HG03520 (cell line): Measurements from ENCODE around the gene EXOC6B.

ENCODE experiments used
- ATAC-seq: cut with Tn5 transposase; IDR thresholded peaks from one replicate; pipeline ENCODE4 v1.9.1; 2021; ENCODE audit warnings: mild to moderate bottlenecking, moderate library complexity; ENCODE audit not compliant: unreplicated experiment

EXOC6B gene

DNA sequence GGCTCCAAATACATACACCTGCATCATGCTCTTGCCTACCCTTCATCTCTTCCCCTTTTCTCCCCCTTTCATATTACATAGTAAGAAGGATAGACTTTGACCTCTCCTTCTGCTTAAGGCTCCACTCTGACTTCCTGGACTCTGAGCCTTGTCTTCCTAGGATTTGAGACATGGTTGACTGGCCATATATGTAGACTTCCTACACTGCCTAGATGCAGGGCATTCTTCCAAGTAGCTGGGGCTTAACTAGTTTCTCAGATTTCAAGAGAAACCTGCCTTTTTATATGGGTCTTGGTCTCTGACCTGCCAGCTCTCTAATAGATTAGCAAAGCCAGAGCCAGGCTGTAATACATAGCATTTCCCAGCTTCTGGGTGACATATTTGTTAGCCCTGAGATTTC, 642.8 kb downstream of the EXOC6B start:
- ATAC-seq, result no peak

DNA sequence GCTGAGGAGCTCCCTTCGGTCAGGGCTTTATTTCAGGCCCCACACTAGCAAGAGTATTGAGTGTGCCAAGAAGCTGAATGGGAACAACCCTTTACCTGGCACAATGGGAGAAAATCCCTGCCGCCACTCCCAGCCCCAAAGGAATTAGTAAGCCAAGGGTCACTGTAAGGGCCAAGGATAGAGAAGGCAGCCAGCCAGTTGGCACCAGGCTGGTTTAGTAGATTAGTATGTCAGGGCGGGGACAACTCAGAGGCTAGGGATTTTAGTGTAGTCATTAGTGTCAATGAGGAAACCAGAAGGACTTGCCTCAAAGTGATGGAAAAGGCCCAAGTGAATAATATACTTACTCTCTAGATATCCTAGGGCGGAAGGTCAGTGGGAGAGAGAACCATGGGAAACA, 643.3 kb downstream of the EXOC6B start:
- no peak for ATAC-seq

DNA sequence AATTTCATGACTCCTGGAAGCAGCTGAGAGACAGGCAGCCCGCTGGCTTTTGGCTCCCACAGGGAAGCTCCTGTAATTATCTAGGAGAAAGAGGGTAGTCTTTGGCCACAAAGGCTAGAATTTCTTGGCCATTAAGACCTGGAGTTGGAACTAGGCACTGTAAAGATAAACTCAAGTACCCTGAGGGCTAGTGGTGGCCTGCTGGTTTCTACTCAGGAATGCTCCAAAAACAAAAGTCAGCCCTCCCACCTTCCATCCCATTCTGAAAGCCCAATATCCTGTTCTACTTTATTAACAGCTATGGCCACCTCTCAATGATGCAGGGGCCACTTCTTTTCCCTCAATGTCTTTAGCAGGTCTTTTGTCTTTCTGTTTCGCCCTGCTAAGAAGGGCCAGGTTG, 644.2 kb downstream of the EXOC6B start:
- no peak for ATAC-seq

DNA sequence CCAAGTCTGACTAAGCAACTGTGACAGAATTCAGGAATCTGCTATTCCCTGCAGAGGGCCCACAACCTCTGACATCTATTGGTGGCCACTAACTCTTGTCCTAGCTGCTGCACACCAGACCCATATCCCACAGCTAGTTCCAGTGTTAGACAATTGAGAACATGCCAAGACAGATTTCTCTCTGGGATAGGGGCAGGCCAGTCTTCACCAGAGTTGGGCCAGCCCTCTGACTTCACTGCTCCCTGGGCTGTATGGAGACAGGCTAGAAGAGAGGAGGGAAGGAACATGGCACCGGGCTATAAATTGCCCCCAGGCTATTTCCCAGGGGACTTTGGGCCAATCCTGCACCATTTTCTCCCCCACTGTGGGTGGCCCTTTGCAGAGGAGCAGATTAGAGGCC, 645.5 kb downstream of the EXOC6B start:
- no peak for ATAC-seq

DNA sequence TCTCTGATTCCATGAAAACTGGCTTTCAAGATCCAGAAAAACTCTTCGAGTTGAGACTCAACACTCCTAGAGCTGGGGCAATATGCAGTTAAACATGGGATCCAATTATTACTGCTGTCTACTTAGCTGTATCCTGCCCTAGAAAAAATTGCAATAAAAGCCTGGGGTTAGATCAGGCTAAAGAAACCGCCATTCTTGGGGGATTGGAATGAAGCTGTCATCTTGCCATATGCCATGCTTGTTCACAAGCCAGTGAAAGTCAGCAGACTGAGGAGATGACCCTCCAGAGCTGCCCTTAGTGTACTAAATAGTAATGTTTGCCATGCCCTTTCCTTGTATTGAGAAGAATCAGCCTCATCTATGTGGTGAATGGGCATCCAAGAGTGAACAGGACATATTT, 647.3 kb downstream of the EXOC6B start:
- no peak for ATAC-seq

DNA sequence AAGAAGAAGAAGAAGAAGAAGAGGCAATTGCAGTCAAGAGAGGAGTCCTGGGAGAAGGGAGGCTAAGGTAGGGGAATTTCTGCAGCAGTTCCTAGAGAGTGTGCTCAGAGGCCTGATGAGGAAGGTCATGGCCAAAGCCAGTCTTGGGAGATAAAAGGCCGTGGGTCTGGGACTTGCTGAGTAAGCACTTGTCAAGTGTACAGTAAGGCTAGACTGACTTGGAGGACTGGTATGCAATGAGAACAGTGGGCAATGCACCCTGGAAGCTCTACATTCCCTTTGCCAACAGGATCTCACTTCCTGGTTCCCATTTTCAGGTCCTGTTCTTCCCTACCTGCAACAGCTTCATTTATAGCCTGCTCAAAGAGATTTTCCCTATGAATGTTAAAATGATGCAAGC, 649.6 kb downstream of the EXOC6B start:
- no peak for ATAC-seq

DNA sequence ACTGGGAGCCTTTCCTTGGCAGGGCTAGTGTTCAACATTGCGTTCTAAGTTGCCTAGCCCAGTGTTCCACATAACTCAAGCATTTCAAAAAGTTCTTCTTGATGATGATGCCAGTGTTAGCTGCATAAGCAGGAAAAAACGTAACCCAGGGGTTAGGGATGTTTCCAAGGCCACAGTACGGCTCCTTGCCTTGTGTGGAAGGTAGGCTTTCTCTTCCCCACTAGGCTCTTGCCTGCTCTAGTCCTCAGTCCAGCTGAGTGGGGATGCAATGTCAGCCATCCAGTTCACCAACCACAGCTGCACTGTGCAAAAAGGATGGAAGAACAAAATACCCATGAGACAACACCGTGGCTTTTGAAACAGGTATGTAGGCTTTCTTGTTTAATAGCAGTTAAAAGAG, 650.2 kb downstream of the EXOC6B start:
- no peak for ATAC-seq

DNA sequence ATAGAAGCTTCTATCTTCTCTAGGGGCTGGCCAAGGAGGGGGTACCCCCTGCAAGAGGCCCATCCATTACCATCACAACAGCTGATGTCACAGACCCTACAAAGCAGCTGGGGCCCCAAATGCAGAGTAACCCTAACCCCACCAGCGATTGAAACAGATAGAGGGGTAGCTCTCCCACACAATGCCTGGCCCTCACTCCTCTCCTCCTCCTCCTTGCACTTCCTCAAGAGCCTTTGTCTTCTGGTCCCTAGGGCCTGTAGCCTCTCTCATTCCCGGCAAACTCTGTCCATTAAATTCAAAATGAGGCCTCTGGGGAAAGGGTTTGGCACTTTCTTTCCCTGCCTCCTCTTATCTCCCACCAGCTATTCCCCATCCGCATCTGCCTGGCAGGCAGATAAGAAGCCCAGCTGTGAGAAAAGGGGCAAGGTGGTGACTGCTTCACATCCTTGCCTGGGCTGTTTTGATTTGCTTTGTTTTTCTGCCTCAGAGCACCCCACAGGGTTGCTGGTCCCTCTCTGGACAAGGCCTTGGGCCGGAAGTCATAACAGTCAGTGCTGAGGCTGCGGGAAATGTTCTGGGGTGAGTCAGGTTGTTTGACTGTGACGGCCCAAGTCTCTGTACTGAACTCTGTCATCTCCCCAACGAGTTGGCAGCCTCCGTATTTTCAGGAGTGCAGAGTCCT, 652.1 kb downstream of the EXOC6B start:
- no peak for ATAC-seq

DNA sequence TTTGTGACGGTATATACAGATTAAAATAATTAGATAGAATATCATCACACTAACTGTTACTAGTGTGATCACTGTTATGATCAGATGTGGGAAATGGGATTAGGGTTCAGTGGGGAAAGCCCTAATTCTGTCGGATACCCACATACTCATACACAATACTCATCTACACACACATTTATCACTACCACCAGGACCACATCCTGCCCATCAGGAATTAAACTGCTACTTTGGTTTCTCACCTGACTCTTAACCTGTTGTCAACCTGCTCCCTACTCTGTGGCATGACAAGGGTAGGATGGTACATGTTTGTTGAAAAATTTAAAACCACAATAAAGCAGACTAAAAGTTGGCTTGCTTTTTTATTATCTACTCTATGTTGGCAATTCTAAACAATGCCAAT, 653.4 kb downstream of the EXOC6B start:
- ATAC-seq, result no peak

DNA sequence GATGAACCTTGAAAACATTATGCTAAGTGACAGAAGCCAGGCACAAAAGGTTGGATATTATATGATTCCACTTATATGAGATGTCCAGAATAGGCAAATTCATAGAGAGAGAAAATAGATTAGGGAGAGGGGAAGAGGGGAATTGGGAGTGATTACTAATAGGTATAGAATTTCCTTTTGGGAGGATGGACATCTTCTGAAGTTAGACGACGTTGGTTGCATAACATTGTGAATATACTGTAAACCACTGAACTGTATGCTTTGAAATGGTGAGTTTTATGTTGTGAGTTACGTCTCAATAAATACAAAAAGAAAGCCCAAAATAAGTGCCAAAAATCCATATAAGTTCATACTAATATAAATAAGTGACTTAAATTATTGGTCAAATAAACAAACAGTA, 659.6 kb downstream of the EXOC6B start:
- ATAC-seq, result no peak

DNA sequence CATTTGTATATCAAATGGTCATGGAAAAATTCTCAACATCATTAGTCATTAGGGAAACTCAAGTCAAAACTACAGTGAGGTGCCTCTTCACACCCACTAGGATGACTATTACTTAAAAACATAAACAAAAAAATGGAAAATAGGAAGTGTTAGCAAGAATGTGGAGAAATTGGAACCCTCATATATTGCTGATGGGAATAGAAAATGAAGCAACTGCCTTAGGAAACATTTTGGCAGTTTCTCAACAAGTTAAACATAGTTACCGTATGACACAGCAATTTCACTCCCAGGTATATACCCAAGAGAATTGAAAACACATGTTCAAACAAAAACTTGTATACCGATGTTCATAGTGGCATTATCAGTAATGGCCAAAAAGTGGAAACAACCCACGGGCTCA, 660.0 kb downstream of the EXOC6B start:
- no peak for ATAC-seq

DNA sequence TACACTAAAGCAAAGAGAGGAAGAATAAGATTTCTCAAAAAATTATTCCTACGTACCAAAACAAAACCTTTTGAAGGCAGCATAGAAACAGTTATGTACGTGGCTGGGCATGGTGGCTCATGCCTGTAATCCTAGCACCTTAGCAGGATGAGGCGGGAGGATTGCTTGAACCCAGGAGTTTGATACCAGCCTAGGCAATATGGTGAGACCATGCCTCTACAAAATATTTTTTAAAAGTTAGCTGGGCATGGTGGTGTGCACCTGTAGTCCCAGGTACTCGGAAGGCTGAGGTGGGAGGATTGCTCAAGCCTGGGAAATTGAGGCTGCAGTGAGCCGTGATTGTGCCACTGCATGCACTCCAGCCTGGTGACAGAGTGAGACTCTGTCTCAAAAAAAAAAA, 663.3 kb downstream of the EXOC6B start:
- no peak for ATAC-seq

DNA sequence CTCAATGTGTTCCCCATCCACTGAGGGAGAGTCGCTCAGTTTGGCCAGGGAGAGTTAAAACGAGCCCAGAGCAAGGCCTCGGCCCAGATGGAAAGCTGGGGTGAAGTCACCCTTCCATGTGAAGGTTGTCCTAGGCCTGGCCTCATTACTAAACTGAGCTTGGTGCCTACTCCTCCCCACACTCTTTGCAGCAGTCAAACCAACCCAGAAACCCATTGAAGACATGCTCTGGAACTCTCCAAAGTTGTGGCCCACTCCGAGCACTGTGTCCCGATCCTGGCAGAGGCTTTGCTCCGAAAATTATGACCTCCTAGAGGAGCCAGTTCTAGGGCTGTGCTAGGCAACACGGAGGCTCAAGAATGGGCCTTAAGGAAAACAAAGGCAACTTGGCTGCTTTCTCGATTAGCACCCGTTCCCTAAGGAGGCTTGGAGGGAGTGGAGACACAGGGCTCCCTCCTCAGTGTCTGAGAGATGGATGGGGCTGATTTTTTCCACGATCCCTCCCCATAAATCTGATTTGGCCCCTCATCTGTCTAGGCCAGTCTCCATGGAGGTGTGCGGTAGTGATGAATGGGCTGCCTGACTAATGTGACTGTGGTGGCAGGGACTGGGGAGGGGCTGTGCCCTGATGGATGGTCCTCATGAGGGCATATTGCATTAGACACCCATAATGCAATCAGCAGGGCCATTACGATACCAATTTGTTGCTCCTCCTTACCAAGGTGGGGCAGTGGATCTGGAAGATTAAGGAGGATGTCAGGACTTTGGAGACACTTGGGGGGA, 666.4 kb downstream of the EXOC6B start:
- no peak for ATAC-seq

DNA sequence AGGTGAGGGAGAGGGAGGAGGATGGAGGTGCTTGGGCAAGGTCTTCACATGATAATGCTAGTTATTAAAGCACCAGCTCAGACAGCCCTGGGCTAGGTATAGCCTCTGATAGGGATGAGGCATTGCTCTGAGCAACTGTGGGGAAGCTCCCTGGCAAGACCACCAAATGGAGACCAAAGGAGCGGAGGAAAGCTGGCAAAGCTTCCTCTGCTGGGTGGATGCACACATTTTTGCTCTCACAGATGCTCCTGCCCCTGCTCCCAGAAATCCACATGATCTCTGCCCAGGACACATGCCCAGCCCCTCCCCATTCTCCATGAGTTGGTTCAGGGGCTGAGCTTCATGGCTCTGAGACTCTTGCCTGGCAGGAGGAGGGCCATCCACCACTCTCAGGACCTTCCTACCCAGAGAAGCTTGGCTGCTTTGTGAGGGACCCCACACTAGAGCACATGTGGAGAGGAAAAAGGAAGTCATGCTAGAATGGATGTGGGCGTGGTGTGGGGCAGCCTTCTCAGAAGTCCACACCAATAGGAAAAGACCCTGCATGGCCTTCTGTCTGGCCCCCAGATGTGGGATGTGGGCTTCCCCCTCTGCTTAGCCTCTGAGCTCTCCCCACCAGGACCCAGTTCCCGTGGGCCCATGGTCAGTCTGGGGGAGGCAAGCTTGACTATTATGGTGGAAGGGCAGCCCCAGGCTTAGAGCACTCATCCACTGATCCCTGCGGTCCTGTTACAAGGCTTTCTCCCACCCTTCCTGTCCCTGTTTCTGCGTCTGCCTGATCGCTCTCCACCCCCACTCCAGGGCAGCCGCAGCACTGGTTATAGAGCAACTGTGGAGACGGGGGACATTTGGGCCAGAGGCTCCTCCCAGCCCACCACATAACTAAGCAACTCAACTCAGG, 667.7 kb downstream of the EXOC6B start:
- no peak for ATAC-seq

DNA sequence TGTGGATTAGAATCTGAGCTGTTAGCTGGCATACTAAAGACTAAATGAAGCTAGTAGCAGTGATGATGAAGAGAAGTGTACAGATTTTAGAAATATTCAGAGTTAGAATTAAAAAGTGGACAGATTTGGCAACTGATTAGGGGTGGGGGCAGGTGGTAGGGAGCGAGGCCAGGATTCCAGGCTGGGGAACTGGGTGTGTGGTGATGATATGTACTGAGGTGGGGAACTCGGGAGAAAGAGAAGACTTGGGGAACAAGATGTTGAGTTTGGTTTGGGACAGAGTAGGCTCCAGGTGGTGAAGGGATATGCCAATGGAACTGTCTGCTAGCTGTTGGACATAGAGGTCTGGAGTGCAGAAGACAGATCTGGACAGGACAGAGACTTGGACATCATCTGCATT, 669.0 kb downstream of the EXOC6B start:
- no peak for ATAC-seq

DNA sequence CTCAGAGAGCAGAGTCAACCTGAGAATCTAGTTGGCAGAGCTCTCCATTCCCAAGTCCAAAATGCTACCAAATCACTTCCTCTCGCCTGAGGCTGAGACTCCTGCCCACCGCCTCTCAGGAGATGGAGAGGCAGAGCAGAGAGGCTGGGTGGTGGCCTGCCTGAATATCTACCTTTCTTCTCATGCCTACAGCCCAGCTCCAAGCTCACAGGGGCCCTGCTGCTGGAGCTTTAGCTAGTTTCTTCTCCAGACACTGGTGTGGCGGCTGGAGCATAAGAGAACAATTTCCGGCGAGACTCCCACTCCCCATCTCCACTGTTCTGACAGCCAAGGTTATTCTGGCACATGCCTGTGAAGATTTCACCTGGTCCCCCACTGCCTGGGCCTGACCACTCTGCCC, 670.1 kb downstream of the EXOC6B start:
- ATAC-seq, result no peak

DNA sequence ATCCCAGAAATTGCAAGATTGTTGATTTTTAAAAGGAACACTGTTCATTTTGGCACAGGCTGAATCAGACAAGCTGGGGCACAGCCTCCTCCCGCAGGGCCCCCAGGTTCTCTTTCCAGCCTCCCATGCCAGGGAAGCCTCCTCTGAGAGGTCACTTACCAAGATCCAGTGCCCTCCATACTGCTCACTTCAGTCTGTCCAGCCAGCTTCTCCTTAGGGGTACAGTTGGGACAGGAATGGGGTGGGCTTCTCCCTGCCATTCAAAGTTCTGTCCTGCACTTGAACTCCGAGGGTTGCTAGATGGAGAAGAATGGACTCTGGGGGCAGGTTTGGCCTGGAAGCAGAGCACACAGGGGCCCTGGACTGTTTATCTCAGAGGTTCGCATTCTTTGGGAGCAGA, 670.7 kb downstream of the EXOC6B start:
- ATAC-seq, result no peak

DNA sequence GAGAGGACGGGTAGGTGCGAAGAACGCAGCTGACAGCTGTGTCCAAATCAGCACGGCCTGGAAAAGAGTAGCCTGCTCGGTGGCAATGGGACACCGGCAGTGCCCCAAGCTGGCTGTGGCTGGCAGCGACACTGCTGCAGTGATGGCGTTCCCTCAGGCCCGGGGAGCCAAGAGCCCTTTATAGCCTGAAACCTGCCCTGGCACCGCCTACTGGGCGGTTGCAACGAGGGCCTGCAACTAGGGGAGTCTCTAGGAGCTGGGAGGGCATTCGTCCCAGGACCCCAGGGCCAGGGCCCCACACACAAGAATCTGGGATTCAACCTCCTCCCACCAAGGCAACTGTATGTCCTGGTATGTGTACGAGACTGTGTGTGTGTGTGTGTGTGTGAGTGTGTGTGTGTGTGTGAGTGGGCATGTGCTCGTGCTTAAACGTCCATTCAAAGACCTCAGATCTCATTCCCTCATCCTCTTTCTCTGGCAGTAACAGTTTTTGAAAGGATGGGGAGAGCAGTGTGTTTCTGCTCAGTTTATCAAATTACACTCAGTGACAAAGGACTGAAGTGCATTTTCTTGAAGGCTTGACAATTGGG, 671.4 kb downstream of the EXOC6B start:
- ATAC-seq, result no peak

DNA sequence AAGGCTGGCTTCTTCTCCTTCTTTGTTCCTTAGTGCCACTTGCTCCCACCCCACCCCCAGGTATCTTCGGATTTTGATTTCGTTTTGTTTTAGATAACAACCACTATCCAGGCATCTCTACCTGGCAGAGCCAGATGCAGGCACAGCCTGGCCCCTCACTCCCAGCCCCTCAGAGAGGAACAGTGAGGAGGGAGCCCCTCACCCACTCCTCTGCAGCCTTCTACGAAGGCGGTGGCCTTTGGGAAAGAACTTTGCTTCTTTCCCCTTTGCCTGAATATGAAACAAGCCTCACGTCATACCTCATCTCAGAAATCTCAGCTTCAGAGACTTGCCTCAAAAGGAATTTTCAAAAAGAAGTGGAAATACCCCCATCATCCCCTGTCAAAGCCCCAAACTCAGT, 671.9 kb downstream of the EXOC6B start:
- ATAC-seq, result no peak

DNA sequence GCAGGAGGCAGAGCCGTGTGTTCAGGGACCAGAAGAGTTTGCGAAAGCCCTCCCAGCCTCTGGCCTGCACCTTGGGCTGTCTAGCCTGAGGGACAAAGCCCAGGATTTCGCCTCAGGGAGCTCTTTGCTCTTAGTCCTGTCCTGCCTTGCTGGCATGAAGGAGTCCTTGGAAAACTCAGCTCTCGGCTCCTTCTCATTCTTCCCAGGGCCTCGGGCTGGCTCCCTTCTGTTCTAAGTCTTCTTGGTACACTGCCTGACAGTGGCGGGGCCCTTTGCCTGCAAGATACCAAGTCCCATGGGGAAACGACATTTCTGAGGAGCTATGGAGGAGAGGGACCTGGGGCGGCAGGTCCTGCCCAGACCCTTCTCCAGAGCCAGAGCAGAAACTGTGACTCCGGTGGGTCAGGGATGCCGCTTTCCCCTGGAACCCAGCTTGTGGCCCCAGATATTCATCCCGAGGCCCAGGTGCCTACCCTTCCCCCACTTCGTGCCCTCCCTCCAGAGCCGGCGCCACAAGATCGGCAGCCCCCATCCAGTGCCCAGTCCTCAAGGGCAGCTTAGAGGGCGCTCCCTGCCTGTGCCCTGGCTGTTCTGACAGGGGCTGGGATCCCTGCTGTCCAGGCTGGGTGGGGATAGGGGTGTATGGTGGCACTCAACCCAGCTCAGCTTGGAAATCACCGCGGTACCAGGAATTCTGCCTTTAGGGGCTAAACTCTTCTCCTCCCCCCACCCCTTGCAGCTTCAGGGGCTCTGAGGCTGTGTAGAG, 672.6 kb downstream of the EXOC6B start:
- no peak for ATAC-seq
